Activated CD8-positive, alpha-beta T cell treated with anti-CD3 and anti-CD28 coated beads for 36 hours (primary cell): ENCODE data around the gene ESYT3. TPM values are rescaled to one million over a fixed set of nuclear protein-coding genes. Genes with fewer than 3 reads are reported as not detected.
"Not testable (repeated sequence)": the region's sequence is repeated elsewhere in the genome, so short reads cannot be mapped to it uniquely, and the experiment has no call there.

Experiments used
- ATAC-seq: fragments of 200-7000 bp; cut with Tn5 transposase; one replicate; pipeline ENCODE4 v1.10.0; 2021; ENCODE audit warnings: mild to moderate bottlenecking, moderate library complexity
- CTCF ChIA-PET: fragments of 350-600 bp; sonication (Branson Sonifier 250); formaldehyde crosslinking; loops from one replicate; lab custom pipeline; 2021; ENCODE audit warnings: antibody characterized with exemption; lab: Charles Lee
- POLR2A ChIA-PET: fragments of 350-600 bp; sonication (Branson Sonifier 250); formaldehyde crosslinking; loops from one replicate; lab custom pipeline; 2021; ENCODE audit warnings: antibody characterized with exemption; lab: Charles Lee
- DNase-seq: peaks from one replicate; pipeline ENCODE4 v3.0.0-alpha.2; 2020
- H3K27ac Mint-ChIP-seq: one replicate; pipeline ENCODE4 v1.8.0; 2021; ENCODE audit warnings: mild to moderate bottlenecking, mixed read lengths
- H3K27me3 Mint-ChIP-seq: one replicate; pipeline ENCODE4 v1.8.0; 2021; ENCODE audit warnings: mixed read lengths
- H3K36me3 Mint-ChIP-seq: one replicate; pipeline ENCODE4 v1.8.0; 2021; ENCODE audit warnings: low read depth, mixed read lengths
- H3K4me1 Mint-ChIP-seq: one replicate; pipeline ENCODE4 v1.8.0; 2021; ENCODE audit warnings: low read depth, mixed read lengths
- H3K4me3 Mint-ChIP-seq: one replicate; pipeline ENCODE4 v1.8.0; 2021; ENCODE audit warnings: mild to moderate bottlenecking, moderate library complexity, mixed read lengths
- H3K9me3 Mint-ChIP-seq: one replicate; pipeline ENCODE4 v1.8.0; 2021; ENCODE audit warnings: mixed read lengths
- CTCF ChIP-seq: fragments of 200-600 bp; IDR thresholded peaks from one replicate; pipeline ENCODE4 v1.8.0; 2022; ENCODE audit warnings: antibody characterized with exemption, mild to moderate bottlenecking
- intact Hi-C: fragments of 100-400 bp; cut with micrococcal nuclease; formaldehyde crosslinking; loops from one replicate; pipeline ENCODE4 v1.10.0; 2022
- total RNA-seq, 2 experiments: library from RNA; stranded (reverse); gene quantifications; one replicate each; pipeline ENCODE4 v1.2.3, GENCODE V29; 2021

Gene ESYT3
- total RNA-seq, 2 experiments from 2014 or later = 0.09 to 0.16 TPM

GRCh38 chr3:138423316-138423715 is 11.1 kb upstream of the ESYT3 start:
- no peak overlapping the region for H3K4me3 Mint-ChIP-seq
- no peaks in the 10 kb centered on the region for H3K9me3 Mint-ChIP-seq
- H3K27ac Mint-ChIP-seq = no peak overlapping the region
- no peaks in the 10 kb centered on the region for H3K27me3 Mint-ChIP-seq
- intact Hi-C loops = no loop called here
- H3K36me3 Mint-ChIP-seq = no peaks in the 10 kb centered on the region
- ATAC-seq = no peak
- POLR2A ChIA-PET = no interaction called here
- no peak for TF ChIP-seq CTCF
- CTCF ChIA-PET = interaction anchor here (1.2 kb wide), 1 partner anchor 500 kb away, joined by 3 read pairs; no protein-coding TSS in a partner anchor
- no peaks in the 10 kb centered on the region for H3K4me1 Mint-ChIP-seq
- no peak for DNase-seq

- no peak for DNase-seq
- POLR2A ChIA-PET = no interaction called here
- intact Hi-C loops = no loop called here
Measured at GRCh38 chr3:138424323-138424722, 10.1 kb upstream of the ESYT3 start.

GRCh38 chr3:138426211-138426610 is 8.2 kb upstream of the ESYT3 start:
- Mint-ChIP-seq H3K4me1 (no peaks in the 10 kb centered on the region), H3K27ac (no peak overlapping the region), H3K27me3 (no peaks in the 10 kb centered on the region), H3K4me3 (no peak overlapping the region), H3K36me3 (no peaks in the 10 kb centered on the region), H3K9me3 (no peaks in the 10 kb centered on the region)
- ATAC-seq (no peak), DNase-seq (no peak)
- no peak for TF ChIP-seq CTCF
- CTCF ChIA-PET = interaction anchor here (3.8 kb wide), 1 partner anchor 9 kb away, joined by 14 read pairs; no protein-coding TSS in a partner anchor
- POLR2A ChIA-PET = no interaction called here
- intact Hi-C loops = no loop called here

More at GRCh38 chr3:138424323-138424722, 10.1 kb upstream of the ESYT3 start:
- TF ChIP-seq CTCF = no peak
- H3K27me3 Mint-ChIP-seq = no peaks in the 10 kb centered on the region
- H3K4me3 Mint-ChIP-seq = no peak overlapping the region
- CTCF ChIA-PET = interaction anchor here (1.2 kb wide), 1 partner anchor 499 kb away, joined by 3 read pairs; no protein-coding TSS in a partner anchor
- H3K27ac Mint-ChIP-seq = no peak overlapping the region
- no peaks in the 10 kb centered on the region for H3K9me3 Mint-ChIP-seq
- H3K4me1 Mint-ChIP-seq = no peaks in the 10 kb centered on the region
- no peaks in the 10 kb centered on the region for H3K36me3 Mint-ChIP-seq
- no peak for ATAC-seq

- POLR2A ChIA-PET, H3K9me3 Mint-ChIP-seq, H3K36me3 Mint-ChIP-seq, intact Hi-C loops, DNase-seq, H3K27ac Mint-ChIP-seq, ATAC-seq, H3K4me1 Mint-ChIP-seq, H3K4me3 Mint-ChIP-seq, H3K27me3 Mint-ChIP-seq: not testable (repeated sequence)
- CTCF ChIA-PET = interaction anchor here (3.8 kb wide), 1 partner anchor 9 kb away, joined by 14 read pairs; no protein-coding TSS in a partner anchor
Measured at GRCh38 chr3:138426754-138427153, 7.7 kb upstream of the ESYT3 start.

- Mint-ChIP-seq H3K4me1 (peaks cover 8% of the 10 kb centered on the region), H3K9me3 (no peaks in the 10 kb centered on the region), H3K36me3 (no peaks in the 10 kb centered on the region), H3K4me3 (no peak overlapping the region), H3K27me3 (peaks cover 20% of the 10 kb centered on the region), H3K27ac (no peak overlapping the region)
- TF ChIP-seq CTCF = no peak
- DNase-seq (no peak), ATAC-seq (no peak)
- POLR2A ChIA-PET = no interaction called here
- intact Hi-C loops = no loop called here
- CTCF ChIA-PET = interaction anchor here (1.6 to 2.0 kb wide), 2 partner anchors 18 to 494 kb away, joined by 3 to 4 read pairs; no protein-coding TSS in a partner anchor
Measured at GRCh38 chr3:138429665-138430064, 4.8 kb upstream of the ESYT3 start.
